Sigmoid colon (tissue), 4 donors: ENCODE data around the gene ZFAND3.

Experiments used
- EP300 ChIP-seq, 4 donors: sonication (generic); formaldehyde crosslinking; IDR thresholded peaks; one replicate each; pipeline ENCODE4 v1.6.1; 2017; ENCODE audit warnings: antibody characterized with exemption in 4 of 4
- POLR2A ChIP-seq, 2 donors: fragments of 450-650 bp; IDR thresholded peaks; one replicate each; pipeline ENCODE4 v1.6.1; 2016; ENCODE audit warnings: antibody characterized with exemption in 2 of 2, mild to moderate bottlenecking in 2 of 2, moderate library complexity in 2 of 2
- POLR2AphosphoS5 ChIP-seq, 4 donors: sonication (generic); formaldehyde crosslinking; IDR thresholded peaks; one replicate each; pipeline ENCODE4 v1.6.1; 2017; ENCODE audit warnings: antibody characterized with exemption in 4 of 4
- TF ChIP-seq, protein P1 (sequence below), 4 experiments: fragments of 450-650 bp in 3 of 4; fragments of 200-600 bp in 1 of 4; IDR thresholded peaks; one replicate each; pipeline ENCODE4 v1.5.1; 2016 to 2019; ENCODE audit warnings: antibody characterized with exemption in 4 of 4, mild to moderate bottlenecking in 3 of 4, moderate library complexity in 2 of 4

DNA sequence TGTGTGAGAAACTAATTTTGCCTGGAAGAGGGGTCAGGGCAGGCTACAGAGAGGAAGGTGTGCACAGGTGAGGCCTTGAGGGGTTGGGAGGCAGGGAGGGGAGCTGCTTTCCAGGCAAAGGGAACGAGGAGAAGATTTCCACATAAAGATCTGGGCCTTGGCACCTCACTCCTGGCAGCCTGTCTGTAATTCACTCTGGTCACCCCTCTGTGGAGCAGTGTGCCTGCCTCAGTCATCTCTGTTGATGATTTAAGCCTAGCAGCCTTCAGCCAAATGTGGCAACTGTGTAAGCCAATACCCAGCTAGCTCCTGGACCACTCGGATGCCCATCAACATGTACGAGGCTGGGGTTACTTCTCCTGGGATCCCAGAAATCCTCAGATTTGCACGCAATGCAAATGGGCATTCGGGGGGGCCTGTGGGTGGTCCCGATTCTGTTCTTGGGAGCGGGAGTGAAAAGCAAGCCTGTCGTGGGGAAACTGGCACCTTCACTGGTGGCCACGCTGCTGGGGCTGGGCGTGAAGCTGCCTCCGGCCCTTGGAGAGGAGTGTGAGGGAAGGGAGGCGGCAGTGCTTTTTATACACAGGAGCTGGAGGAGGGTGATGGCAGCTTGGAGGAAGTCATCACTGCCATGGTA, 360.4 kb downstream of the ZFAND3 start:
- TF ChIP-seq, protein P1, sequence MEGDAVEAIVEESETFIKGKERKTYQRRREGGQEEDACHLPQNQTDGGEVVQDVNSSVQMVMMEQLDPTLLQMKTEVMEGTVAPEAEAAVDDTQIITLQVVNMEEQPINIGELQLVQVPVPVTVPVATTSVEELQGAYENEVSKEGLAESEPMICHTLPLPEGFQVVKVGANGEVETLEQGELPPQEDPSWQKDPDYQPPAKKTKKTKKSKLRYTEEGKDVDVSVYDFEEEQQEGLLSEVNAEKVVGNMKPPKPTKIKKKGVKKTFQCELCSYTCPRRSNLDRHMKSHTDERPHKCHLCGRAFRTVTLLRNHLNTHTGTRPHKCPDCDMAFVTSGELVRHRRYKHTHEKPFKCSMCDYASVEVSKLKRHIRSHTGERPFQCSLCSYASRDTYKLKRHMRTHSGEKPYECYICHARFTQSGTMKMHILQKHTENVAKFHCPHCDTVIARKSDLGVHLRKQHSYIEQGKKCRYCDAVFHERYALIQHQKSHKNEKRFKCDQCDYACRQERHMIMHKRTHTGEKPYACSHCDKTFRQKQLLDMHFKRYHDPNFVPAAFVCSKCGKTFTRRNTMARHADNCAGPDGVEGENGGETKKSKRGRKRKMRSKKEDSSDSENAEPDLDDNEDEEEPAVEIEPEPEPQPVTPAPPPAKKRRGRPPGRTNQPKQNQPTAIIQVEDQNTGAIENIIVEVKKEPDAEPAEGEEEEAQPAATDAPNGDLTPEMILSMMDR (IDR thresholded peaks at IDR 0.05), result no peak
- TF ChIP-seq POLR2AphosphoS5 (IDR thresholded peaks at IDR 0.05), result no peak
- TF ChIP-seq POLR2A (IDR thresholded peaks at IDR 0.05), result no peak
- TF ChIP-seq EP300 (IDR thresholded peaks at IDR 0.05), result no peak
